BE2C (cell line): ENCODE results near the gene UNKL.

Experiments
- DNase-seq: peaks from one replicate; pipeline ENCODE4 v3.0.0-alpha.2; 2020
- H3K27me3 ChIP-seq: fragments of 250-450 bp; sonication (Bioruptor Pico); 2 replicates; pipeline ENCODE4 v1.5.1; 2020; ENCODE audit warnings: mild to moderate bottlenecking
- H3K36me3 ChIP-seq: fragments of 250-450 bp; sonication (Bioruptor Pico); 2 replicates; pipeline ENCODE4 v1.5.1; 2020; ENCODE audit warnings: mild to moderate bottlenecking
- H3K4me1 ChIP-seq: fragments of 250-450 bp; sonication (Bioruptor Pico); 2 replicates; pipeline ENCODE4 v1.5.1; 2020
- H3K4me3 ChIP-seq: 2 replicates; pipeline ENCODE4 v1.5.1; 2011; ENCODE audit warnings: low read depth, low read length
- H3K9me3 ChIP-seq: fragments of 250-450 bp; sonication (Bioruptor Pico); 2 replicates; pipeline ENCODE4 v1.5.1; 2020
- TF ChIP-seq, protein P1 (sequence below): IDR thresholded peaks from 2 replicates; pipeline ENCODE4 v1.5.1; 2012; ENCODE audit warnings: mild to moderate bottlenecking, low read depth, low read length

UNKL gene

DNA sequence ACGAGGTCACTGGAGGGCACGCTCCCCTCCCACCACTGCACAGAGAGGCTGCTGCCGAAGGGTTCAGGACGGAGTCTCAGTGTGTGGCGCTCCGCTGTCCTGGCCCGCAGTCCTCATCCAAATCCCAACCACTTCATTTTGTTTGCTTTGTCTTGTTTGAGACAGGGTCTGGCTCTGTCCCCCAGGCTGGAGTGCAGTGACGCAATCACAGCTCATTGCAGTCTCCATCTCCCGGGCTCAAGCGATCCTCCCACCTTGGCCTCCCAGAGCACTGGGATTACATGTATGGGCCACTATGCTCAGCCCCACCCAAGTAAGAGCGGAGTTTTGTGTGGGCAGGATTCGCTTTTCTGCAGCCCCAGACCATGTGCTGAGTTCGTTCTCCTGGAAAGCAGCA is 12.7 kb downstream of the UNKL start:
- no peak overlapping the region for H3K4me3 ChIP-seq
- no peak for DNase-seq
- H3K36me3 ChIP-seq, result peaks cover 2% of the 10 kb centered on the region; the same call in 1 of the 2 replicates

GRCh38 chr16:1401061-1401757 is 13.3 kb downstream of the UNKL start:
- no peaks in the 10 kb centered on the region for H3K4me1 ChIP-seq
- H3K36me3 ChIP-seq, result peaks cover 2% of the 10 kb centered on the region; the same call in 1 of the 2 replicates
- DNase-seq, result no peak

More for the DNA sequence above, 12.7 kb downstream of the UNKL start:
- Histone ChIP-seq H3K27me3 (no peaks in the 10 kb centered on the region), H3K4me1 (no peaks in the 10 kb centered on the region), H3K9me3 (no peaks in the 10 kb centered on the region)
- TF ChIP-seq, protein P1, sequence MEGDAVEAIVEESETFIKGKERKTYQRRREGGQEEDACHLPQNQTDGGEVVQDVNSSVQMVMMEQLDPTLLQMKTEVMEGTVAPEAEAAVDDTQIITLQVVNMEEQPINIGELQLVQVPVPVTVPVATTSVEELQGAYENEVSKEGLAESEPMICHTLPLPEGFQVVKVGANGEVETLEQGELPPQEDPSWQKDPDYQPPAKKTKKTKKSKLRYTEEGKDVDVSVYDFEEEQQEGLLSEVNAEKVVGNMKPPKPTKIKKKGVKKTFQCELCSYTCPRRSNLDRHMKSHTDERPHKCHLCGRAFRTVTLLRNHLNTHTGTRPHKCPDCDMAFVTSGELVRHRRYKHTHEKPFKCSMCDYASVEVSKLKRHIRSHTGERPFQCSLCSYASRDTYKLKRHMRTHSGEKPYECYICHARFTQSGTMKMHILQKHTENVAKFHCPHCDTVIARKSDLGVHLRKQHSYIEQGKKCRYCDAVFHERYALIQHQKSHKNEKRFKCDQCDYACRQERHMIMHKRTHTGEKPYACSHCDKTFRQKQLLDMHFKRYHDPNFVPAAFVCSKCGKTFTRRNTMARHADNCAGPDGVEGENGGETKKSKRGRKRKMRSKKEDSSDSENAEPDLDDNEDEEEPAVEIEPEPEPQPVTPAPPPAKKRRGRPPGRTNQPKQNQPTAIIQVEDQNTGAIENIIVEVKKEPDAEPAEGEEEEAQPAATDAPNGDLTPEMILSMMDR, result no peak

GRCh38 chr16:1398826-1399581 is 15.5 kb downstream of the UNKL start:
- Histone ChIP-seq H3K4me1 (no peaks in the 10 kb centered on the region), H3K36me3 (peaks cover 2% of the 10 kb centered on the region; the same call in 1 of the 2 replicates), H3K9me3 (no peaks in the 10 kb centered on the region), H3K27me3 (no peaks in the 10 kb centered on the region), H3K4me3 (no peak overlapping the region)
- TF ChIP-seq, protein P1, result no peak
- no peak for DNase-seq

More at GRCh38 chr16:1401061-1401757, 13.3 kb downstream of the UNKL start:
- TF ChIP-seq, protein P1, result no peak
- no peaks in the 10 kb centered on the region for H3K9me3 ChIP-seq
- no peaks in the 10 kb centered on the region for H3K27me3 ChIP-seq
- H3K4me3 ChIP-seq, result no peak overlapping the region

GRCh38 chr16:1398351-1398750 is 16.2 kb downstream of the UNKL start:
- no peak for DNase-seq
- no peaks in the 10 kb centered on the region for H3K4me1 ChIP-seq
- H3K27me3 ChIP-seq, result no peaks in the 10 kb centered on the region
- peaks cover 2% of the 10 kb centered on the region; the same call in 1 of the 2 replicates for H3K36me3 ChIP-seq
- no peaks in the 10 kb centered on the region for H3K9me3 ChIP-seq
- H3K4me3 ChIP-seq, result no peak overlapping the region
- TF ChIP-seq, protein P1, result no peak

DNA sequence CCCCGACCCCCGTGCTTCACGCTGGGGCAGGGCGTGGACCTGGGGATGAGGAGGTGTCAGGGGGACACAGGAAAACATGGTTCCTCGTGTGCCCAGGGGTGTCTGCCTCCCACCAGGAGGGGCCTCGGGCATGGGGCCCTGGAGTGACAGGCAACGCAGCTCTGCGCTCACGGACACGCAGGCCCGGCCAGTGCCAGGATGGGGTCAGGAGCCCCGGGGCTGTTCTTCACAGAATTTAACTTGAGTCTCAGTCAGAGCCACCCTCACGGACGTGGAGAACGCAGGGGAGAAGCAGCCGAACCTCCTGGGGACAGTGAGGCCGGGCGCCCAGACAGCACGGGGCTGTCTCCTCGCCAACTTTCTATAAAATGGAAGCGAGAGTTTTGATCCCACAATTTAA is 16.7 kb downstream of the UNKL start:
- Histone ChIP-seq H3K36me3 (peaks cover 2% of the 10 kb centered on the region; the same call in 1 of the 2 replicates), H3K4me1 (no peaks in the 10 kb centered on the region), H3K9me3 (no peaks in the 10 kb centered on the region), H3K4me3 (no peak overlapping the region), H3K27me3 (no peaks in the 10 kb centered on the region)
- TF ChIP-seq, protein P1, result no peak
- no peak for DNase-seq

- TF ChIP-seq, protein P1, result no peak
- no peak for DNase-seq
- Histone ChIP-seq H3K4me3 (no peak overlapping the region), H3K4me1 (no peaks in the 10 kb centered on the region), H3K36me3 (no peaks in the 10 kb centered on the region), H3K27me3 (no peaks in the 10 kb centered on the region), H3K9me3 (no peaks in the 10 kb centered on the region)
Measured at GRCh38 chr16:1395444-1396031, 19.0 kb downstream of the UNKL start.
